Thyroid gland (tissue), 4 donors: ENCODE data around the gene DHX30.

Source experiments
- POLR2A ChIP-seq, 2 donors: fragments of 450-650 bp; IDR thresholded peaks; one replicate each; pipeline ENCODE4 v1.6.1; 2017; ENCODE audit warnings: antibody characterized with exemption in 2 of 2, mild to moderate bottlenecking in 2 of 2, moderate library complexity in 1 of 2
- TF ChIP-seq, protein P1 (sequence below), 6 experiments: fragments of 200-600 bp in 3 of 6; fragments of 450-650 bp in 3 of 6; sonication (generic) in 3 of 6; IDR thresholded peaks; one replicate each; pipeline ENCODE4 v1.5.1; 2016 to 2019; ENCODE audit warnings: antibody characterized with exemption in 6 of 6, mild to moderate bottlenecking in 2 of 6, inconsistent platforms in 1 of 6, moderate library complexity in 1 of 6

DNA sequence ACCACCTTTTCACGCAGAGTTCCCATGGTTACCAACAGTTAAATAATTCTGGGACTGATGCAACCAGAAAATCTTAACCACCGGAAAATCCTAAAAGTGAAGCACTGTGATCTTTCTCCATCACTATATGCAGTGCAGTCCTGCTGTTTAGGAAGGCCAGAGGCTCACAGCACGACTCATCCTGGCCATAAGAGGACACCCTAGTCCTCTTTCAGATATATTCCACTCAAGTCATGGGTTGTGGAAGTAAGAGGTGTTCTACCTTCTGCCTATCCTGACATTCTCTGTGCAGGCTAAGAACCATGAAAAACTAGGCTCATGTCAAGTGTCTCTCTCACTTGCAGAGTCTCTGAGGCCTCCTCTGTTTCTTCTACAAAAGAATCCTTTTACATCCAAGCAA, 67.2 kb downstream of the DHX30 start:
- TF ChIP-seq, protein P1, sequence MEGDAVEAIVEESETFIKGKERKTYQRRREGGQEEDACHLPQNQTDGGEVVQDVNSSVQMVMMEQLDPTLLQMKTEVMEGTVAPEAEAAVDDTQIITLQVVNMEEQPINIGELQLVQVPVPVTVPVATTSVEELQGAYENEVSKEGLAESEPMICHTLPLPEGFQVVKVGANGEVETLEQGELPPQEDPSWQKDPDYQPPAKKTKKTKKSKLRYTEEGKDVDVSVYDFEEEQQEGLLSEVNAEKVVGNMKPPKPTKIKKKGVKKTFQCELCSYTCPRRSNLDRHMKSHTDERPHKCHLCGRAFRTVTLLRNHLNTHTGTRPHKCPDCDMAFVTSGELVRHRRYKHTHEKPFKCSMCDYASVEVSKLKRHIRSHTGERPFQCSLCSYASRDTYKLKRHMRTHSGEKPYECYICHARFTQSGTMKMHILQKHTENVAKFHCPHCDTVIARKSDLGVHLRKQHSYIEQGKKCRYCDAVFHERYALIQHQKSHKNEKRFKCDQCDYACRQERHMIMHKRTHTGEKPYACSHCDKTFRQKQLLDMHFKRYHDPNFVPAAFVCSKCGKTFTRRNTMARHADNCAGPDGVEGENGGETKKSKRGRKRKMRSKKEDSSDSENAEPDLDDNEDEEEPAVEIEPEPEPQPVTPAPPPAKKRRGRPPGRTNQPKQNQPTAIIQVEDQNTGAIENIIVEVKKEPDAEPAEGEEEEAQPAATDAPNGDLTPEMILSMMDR (IDR thresholded peaks at IDR 0.05): no peak
- no peak for TF ChIP-seq POLR2A (IDR thresholded peaks at IDR 0.05)
